Measurements from ENCODE around the gene TMEM176A. TPM values are rescaled to one million over a fixed set of nuclear protein-coding genes. Genes with fewer than 3 reads are reported as not detected.

TMEM176A gene
- total and polyA plus RNA-seq, 2 experiments from 2014 or later: not detected

DNA sequence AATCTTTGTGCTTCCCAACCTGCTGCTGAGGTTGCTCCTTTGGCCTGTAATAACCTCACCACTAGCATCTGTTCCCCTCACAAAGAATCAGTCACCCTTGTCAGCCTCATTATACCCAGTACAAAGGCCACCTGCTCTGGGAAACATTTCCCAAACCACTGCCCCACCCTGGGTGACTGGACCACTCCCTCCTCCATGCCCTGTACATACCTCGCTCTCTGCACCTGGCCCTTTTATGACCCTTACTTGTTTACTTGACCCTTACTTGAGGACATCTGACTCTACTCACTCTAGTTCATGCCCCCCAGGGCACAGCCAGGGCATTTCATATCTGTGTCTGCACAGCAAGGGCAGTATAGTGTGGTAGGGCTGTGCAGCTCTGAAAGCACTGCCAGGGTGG is 30.4 kb downstream of the TMEM176A start:
- in situ Hi-C loops (cut with MboI): no loop called here
- no peaks in the 10 kb centered on the region for H3K4me1 ChIP-seq (ENCODE audit: insufficient read depth)
- no peak overlapping the region for H3K4me3 ChIP-seq
- H3K27ac ChIP-seq: no peak overlapping the region
- 57 to 79% methylated on average over 1 of the region's 1 CpG for WGBS, 2 experiments (ENCODE audit: low coverage in 1 of 2, low lambda C conversion rate in 2 of 2, missing lambda C conversion rate in 2 of 2)
- no peaks in the 10 kb centered on the region for H3F3A ChIP-seq (ENCODE audit: insufficient read depth)
- H3K9ac ChIP-seq: no peak overlapping the region
- no peaks in the 10 kb centered on the region for H3K36me3 ChIP-seq (ENCODE audit: low read depth)
- no peaks in the 10 kb centered on the region for H3K27me3 ChIP-seq (replicated peaks; ENCODE audit: insufficient read depth)
- TF ChIP-seq EZH2 (IDR thresholded peaks at IDR 0.05; ENCODE audit: insufficient read depth, poor library complexity, severe bottlenecking) (no peak), EZH2phosphoT487 (IDR thresholded peaks at IDR 0.05; ENCODE audit: insufficient read depth, low read depth) (no peak)
- no peak for DNase-seq
- H3K9me3 ChIP-seq (ENCODE audit: low read depth): no peaks in the 10 kb centered on the region
- H4K20me1 ChIP-seq (ENCODE audit: insufficient read depth): no peaks in the 10 kb centered on the region
- H3K79me2 ChIP-seq (ENCODE audit: insufficient read depth): no peaks in the 10 kb centered on the region
- no peak overlapping the region for H3K4me2 ChIP-seq (ENCODE audit: unreplicated experiment)
- H2AFZ ChIP-seq: no peak overlapping the region
- H3K9me2 ChIP-seq (ENCODE audit: insufficient read depth): no peaks in the 10 kb centered on the region

DNA sequence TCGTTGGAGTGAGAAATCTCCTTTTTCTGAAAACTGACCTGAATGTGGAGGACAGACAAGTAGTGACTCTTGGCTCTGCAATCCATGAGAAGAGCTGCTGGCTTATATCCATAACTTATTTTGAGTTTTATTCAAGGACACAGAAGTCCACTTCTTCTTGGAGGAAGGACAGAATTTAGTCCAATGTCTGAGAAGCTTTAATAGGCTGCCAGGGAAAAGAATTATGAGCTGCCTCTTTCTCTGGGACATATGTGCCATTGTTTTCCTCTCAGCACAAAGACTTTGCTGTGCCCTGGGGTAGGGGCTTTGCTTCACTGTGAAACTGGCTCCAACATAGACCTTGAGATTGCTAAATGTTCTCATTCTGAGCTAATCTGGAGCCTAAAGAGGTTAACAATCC is 31.3 kb downstream of the TMEM176A start:
- no peak overlapping the region for H3K9ac ChIP-seq
- H3K9me3 ChIP-seq (ENCODE audit: low read depth): no peaks in the 10 kb centered on the region
- TF ChIP-seq EZH2phosphoT487 (IDR thresholded peaks at IDR 0.05; ENCODE audit: insufficient read depth, low read depth) (no peak), EZH2 (IDR thresholded peaks at IDR 0.05; ENCODE audit: insufficient read depth, poor library complexity, severe bottlenecking) (no peak)
- no peaks in the 10 kb centered on the region for H3F3A ChIP-seq (ENCODE audit: insufficient read depth)
- no peak overlapping the region for H3K27ac ChIP-seq
- H3K4me1 ChIP-seq (ENCODE audit: insufficient read depth): no peaks in the 10 kb centered on the region
- no peaks in the 10 kb centered on the region for H4K20me1 ChIP-seq (ENCODE audit: insufficient read depth)
- in situ Hi-C loops (cut with MboI): no loop called here
- 37 to 42% methylated on average over 1 of the region's 1 CpG for WGBS, 2 experiments (ENCODE audit: low coverage in 1 of 2, low lambda C conversion rate in 2 of 2, missing lambda C conversion rate in 2 of 2)
- H3K9me2 ChIP-seq (ENCODE audit: insufficient read depth): no peaks in the 10 kb centered on the region
- H3K27me3 ChIP-seq (replicated peaks; ENCODE audit: insufficient read depth): no peaks in the 10 kb centered on the region
- no peak for DNase-seq
- H3K4me2 ChIP-seq (ENCODE audit: unreplicated experiment): no peak overlapping the region
- H3K36me3 ChIP-seq (ENCODE audit: low read depth): no peaks in the 10 kb centered on the region
- no peaks in the 10 kb centered on the region for H3K79me2 ChIP-seq (ENCODE audit: insufficient read depth)
- H2AFZ ChIP-seq: no peak overlapping the region
- H3K4me3 ChIP-seq: no peak overlapping the region

DNA sequence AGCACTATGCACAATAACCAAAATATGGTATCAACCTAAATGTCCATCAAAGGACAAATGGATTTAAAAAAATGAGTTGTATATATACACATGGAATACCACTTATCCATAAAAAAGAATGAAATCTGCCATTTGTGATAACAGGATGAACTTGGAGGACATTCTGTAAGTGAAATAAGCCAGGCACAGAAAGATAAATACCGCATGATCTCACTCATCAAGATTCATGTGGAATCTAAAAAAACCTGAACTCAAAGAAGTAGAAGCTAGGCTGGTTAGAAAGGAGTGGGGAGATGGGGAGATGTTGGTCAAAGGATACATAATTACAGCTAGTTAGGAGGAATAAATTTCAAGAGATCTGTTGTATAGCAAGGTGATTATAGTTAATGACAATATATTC is 34.5 kb downstream of the TMEM176A start:
- H3F3A ChIP-seq (ENCODE audit: insufficient read depth): no peaks in the 10 kb centered on the region
- H3K4me2 ChIP-seq (ENCODE audit: unreplicated experiment): no peak overlapping the region
- H3K4me1 ChIP-seq (ENCODE audit: insufficient read depth): no peaks in the 10 kb centered on the region
- WGBS, 2 experiments (ENCODE audit: low coverage in 1 of 2, low lambda C conversion rate in 2 of 2, missing lambda C conversion rate in 2 of 2): 58 to 65% methylated on average over 1 of the region's 1 CpG
- in situ Hi-C loops (cut with MboI): no loop called here
- DNase-seq: no peak
- H3K79me2 ChIP-seq (ENCODE audit: insufficient read depth): no peaks in the 10 kb centered on the region
- H2AFZ ChIP-seq: no peak overlapping the region
- no peaks in the 10 kb centered on the region for H3K27me3 ChIP-seq (replicated peaks; ENCODE audit: insufficient read depth)
- H3K9ac ChIP-seq: no peak overlapping the region
- no peaks in the 10 kb centered on the region for H3K36me3 ChIP-seq (ENCODE audit: low read depth)
- TF ChIP-seq EZH2 (IDR thresholded peaks at IDR 0.05; ENCODE audit: insufficient read depth, poor library complexity, severe bottlenecking): no peak
- TF ChIP-seq EZH2phosphoT487 (IDR thresholded peaks at IDR 0.05; ENCODE audit: insufficient read depth, low read depth): no peak
- no peaks in the 10 kb centered on the region for H3K9me3 ChIP-seq (ENCODE audit: low read depth)
- H4K20me1 ChIP-seq (ENCODE audit: insufficient read depth): no peaks in the 10 kb centered on the region
- H3K27ac ChIP-seq: no peak overlapping the region
- no peaks in the 10 kb centered on the region for H3K9me2 ChIP-seq (ENCODE audit: insufficient read depth)
- no peak overlapping the region for H3K4me3 ChIP-seq

DNA sequence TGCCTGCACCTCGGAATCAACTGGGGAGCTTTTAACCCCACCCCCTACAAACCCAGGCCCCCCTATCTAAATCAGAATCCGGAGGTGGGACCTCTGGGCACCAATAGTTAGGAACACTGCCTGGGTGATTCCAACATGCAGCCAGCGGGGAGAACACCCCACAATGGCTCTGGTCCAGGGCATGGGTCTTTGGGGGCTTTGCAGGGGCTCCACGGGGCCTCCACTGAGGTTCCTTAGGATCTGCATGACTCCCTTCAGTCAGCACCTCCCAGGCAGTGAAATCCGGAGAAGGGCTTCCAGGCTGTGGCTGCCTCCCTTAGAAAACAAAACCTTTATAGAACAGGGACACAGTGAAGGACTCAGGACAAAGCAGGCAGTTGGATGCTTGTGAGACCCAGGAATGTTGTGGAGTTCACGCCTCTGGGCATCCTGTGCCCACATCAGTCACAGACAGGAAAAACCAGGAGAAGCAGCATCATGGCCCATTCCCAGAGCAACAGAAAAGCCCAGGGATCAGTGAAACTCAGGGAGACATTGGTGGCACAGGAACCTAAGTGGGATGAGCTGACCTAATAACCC is 35.2 kb downstream of the TMEM176A start:
- in situ Hi-C loops (cut with MboI): no loop called here
- WGBS, 2 experiments (ENCODE audit: low coverage in 1 of 2, low lambda C conversion rate in 2 of 2, missing lambda C conversion rate in 2 of 2): 11 to 15% methylated on average over 6 of the region's 6 CpGs

More for the DNA sequence above, 35.2 kb downstream of the TMEM176A start:
- no peak overlapping the region for H3K4me3 ChIP-seq
- no peaks in the 10 kb centered on the region for H3K4me1 ChIP-seq (ENCODE audit: insufficient read depth)
- no peak overlapping the region for H2AFZ ChIP-seq
- H3K27ac ChIP-seq: no peak overlapping the region
- TF ChIP-seq EZH2phosphoT487 (IDR thresholded peaks at IDR 0.05; ENCODE audit: insufficient read depth, low read depth): no peak
- no peaks in the 10 kb centered on the region for H3K27me3 ChIP-seq (replicated peaks; ENCODE audit: insufficient read depth)
- no peaks in the 10 kb centered on the region for H3F3A ChIP-seq (ENCODE audit: insufficient read depth)
- H3K9ac ChIP-seq: no peak overlapping the region
- H3K36me3 ChIP-seq (ENCODE audit: low read depth): no peaks in the 10 kb centered on the region
- no peaks in the 10 kb centered on the region for H3K9me2 ChIP-seq (ENCODE audit: insufficient read depth)
- DNase-seq: no peak
- H3K4me2 ChIP-seq (ENCODE audit: unreplicated experiment): no peak overlapping the region
- H4K20me1 ChIP-seq (ENCODE audit: insufficient read depth): no peaks in the 10 kb centered on the region
- no peaks in the 10 kb centered on the region for H3K79me2 ChIP-seq (ENCODE audit: insufficient read depth)
- H3K9me3 ChIP-seq (ENCODE audit: low read depth): no peaks in the 10 kb centered on the region
